ENCODE results near the gene MAPKAPK2. TPM values are rescaled to one million over a fixed set of nuclear protein-coding genes. Genes with fewer than 3 reads are reported as not detected.

Gene MAPKAPK2
- total and polyA plus RNA-seq, 2 experiments from 2014 or later = 12.8 to 39.4 TPM

DNA sequence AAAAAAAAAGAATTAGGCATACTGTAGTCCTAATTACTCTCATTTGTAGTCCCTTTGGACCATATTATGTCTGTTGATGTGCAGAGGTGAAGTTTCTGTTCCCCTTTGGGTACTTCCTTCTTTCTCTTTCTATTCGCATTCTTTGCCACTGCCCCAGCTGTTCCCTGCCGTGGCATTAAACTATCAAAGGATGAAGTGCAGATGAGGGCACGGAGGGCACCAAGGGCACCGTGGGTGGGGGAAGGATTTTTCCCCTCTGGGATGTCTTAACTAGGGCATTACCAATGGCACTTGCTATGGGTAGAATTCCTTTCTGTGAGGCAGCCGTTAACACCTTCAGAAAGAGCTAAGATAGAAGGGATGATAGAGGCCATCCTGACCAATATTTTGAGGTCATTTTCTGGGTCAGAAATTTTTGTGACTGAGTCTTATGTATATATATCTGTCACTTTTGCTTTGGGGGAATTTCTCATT is 4.9 kb upstream of the MAPKAPK2 start:
- Histone ChIP-seq H3K79me2 (no peaks in the 10 kb centered on the region), H3K4me1 (ENCODE audit: insufficient read depth) (peaks cover 15% of the 10 kb centered on the region), H3K9me2 (replicated peaks; ENCODE audit: insufficient read depth) (no peaks in the 10 kb centered on the region), H3K36me3 (replicated peaks; ENCODE audit: insufficient read depth, low read depth) (no peaks in the 10 kb centered on the region), H3K27me3 (no peaks in the 10 kb centered on the region), H4K20me1 (ENCODE audit: insufficient read depth, poor library complexity, severe bottlenecking) (no peaks in the 10 kb centered on the region), H3K4me3 (no peak overlapping the region), H2AFZ (no peak overlapping the region), H3K4me2 (no peak overlapping the region), H3K9me3 (ENCODE audit: low read depth) (no peaks in the 10 kb centered on the region), H3K27ac (no peak overlapping the region)
- TF ChIP-seq EZH2phosphoT487 (IDR thresholded peaks at IDR 0.05; ENCODE audit: low read depth, severe bottlenecking, unreplicated experiment) (no peak), CTCF (IDR thresholded peaks at IDR 0.05; ENCODE audit: poor library complexity) (no peak), EZH2 (IDR thresholded peaks at IDR 0.05; ENCODE audit: borderline replicate concordance) (no peak)
- DNase-seq (ENCODE audit: low spot score) = no peak
- WGBS (ENCODE audit: low lambda C conversion rate, missing lambda C conversion rate) = 73% methylated on average over 5 of the region's 5 CpGs

GRCh38 chr1:206680279-206680678 is 4.4 kb upstream of the MAPKAPK2 start:
- Histone ChIP-seq H2AFZ (no peak overlapping the region), H3K4me3 (no peak overlapping the region), H4K20me1 (ENCODE audit: insufficient read depth, poor library complexity, severe bottlenecking) (no peaks in the 10 kb centered on the region), H3K27ac (no peak overlapping the region), H3K9me3 (ENCODE audit: low read depth) (no peaks in the 10 kb centered on the region), H3K27me3 (no peaks in the 10 kb centered on the region), H3K4me2 (no peak overlapping the region), H3K9me2 (replicated peaks; ENCODE audit: insufficient read depth) (no peaks in the 10 kb centered on the region), H3K4me1 (ENCODE audit: insufficient read depth) (peaks cover 12% of the 10 kb centered on the region), H3K36me3 (replicated peaks; ENCODE audit: insufficient read depth, low read depth) (no peaks in the 10 kb centered on the region), H3K79me2 (peaks cover 1% of the 10 kb centered on the region)
- 89% methylated on average over 4 of the region's 4 CpGs for WGBS (ENCODE audit: low lambda C conversion rate, missing lambda C conversion rate)
- no peak for DNase-seq (ENCODE audit: low spot score)
- TF ChIP-seq EZH2phosphoT487 (IDR thresholded peaks at IDR 0.05; ENCODE audit: low read depth, severe bottlenecking, unreplicated experiment) (no peak), CTCF (IDR thresholded peaks at IDR 0.05; ENCODE audit: poor library complexity) (no peak), EZH2 (IDR thresholded peaks at IDR 0.05; ENCODE audit: borderline replicate concordance) (no peak)

DNA sequence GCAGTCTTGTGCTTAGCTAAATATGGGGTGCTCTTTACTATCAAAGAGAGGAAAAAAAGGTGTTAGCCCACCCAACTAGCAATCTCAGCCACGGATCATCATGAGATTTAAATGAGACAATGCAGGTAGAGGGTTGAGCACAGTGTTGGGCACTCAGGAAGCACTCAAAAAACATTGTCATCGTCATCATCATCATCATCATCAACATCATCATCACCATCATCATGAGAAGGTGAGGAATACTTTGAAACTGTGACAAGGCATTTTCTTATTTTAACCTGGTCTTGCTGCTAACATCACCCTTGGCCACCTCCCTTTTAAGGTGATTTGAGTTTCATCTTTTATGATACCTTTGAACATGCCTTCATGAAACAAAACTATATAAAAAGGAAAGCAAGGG is 3.3 kb upstream of the MAPKAPK2 start:
- H2AFZ ChIP-seq = no peak overlapping the region
- no peaks in the 10 kb centered on the region for H3K9me2 ChIP-seq (replicated peaks; ENCODE audit: insufficient read depth)
- peaks cover 10% of the 10 kb centered on the region for H3K4me1 ChIP-seq (ENCODE audit: insufficient read depth)
- peak overlapping the region; percentile 39 for H3K27ac ChIP-seq
- H3K9me3 ChIP-seq (ENCODE audit: low read depth) = no peaks in the 10 kb centered on the region
- TF ChIP-seq EZH2 (IDR thresholded peaks at IDR 0.05; ENCODE audit: borderline replicate concordance) (no peak), EZH2phosphoT487 (IDR thresholded peaks at IDR 0.05; ENCODE audit: low read depth, severe bottlenecking, unreplicated experiment) (no peak), CTCF (IDR thresholded peaks at IDR 0.05; ENCODE audit: poor library complexity) (no peak)
- peaks cover 6% of the 10 kb centered on the region for H4K20me1 ChIP-seq (ENCODE audit: insufficient read depth, poor library complexity, severe bottlenecking)
- H3K27me3 ChIP-seq = no peaks in the 10 kb centered on the region
- no peak overlapping the region for H3K4me3 ChIP-seq
- peaks cover 8% of the 10 kb centered on the region for H3K79me2 ChIP-seq
- WGBS (ENCODE audit: low lambda C conversion rate, missing lambda C conversion rate) = 55% methylated on average over 2 of the region's 2 CpGs
- peak overlapping the region; percentile 43 for H3K4me2 ChIP-seq
- H3K36me3 ChIP-seq (replicated peaks; ENCODE audit: insufficient read depth, low read depth) = no peaks in the 10 kb centered on the region
- no peak for DNase-seq (ENCODE audit: low spot score)

- H3K79me2 ChIP-seq = peaks cover 15% of the 10 kb centered on the region
- H3K4me2 ChIP-seq = peak overlapping the region; percentile 59
- H2AFZ ChIP-seq = no peak overlapping the region
- H4K20me1 ChIP-seq (ENCODE audit: insufficient read depth, poor library complexity, severe bottlenecking) = peaks cover 13% of the 10 kb centered on the region
- no peak for TF ChIP-seq EZH2 (IDR thresholded peaks at IDR 0.05; ENCODE audit: borderline replicate concordance)
- TF ChIP-seq EZH2phosphoT487 (IDR thresholded peaks at IDR 0.05; ENCODE audit: low read depth, severe bottlenecking, unreplicated experiment) = no peak
- no peak for TF ChIP-seq CTCF (IDR thresholded peaks at IDR 0.05; ENCODE audit: poor library complexity)
- H3K36me3 ChIP-seq (replicated peaks; ENCODE audit: insufficient read depth, low read depth) = no peaks in the 10 kb centered on the region
- H3K27ac ChIP-seq = peak overlapping the region; percentile 71
- no peaks in the 10 kb centered on the region for H3K9me2 ChIP-seq (replicated peaks; ENCODE audit: insufficient read depth)
- WGBS (ENCODE audit: low lambda C conversion rate, missing lambda C conversion rate) = 74% methylated on average over 3 of the region's 3 CpGs
- DNase-seq (ENCODE audit: low spot score) = peak; percentile 50
- peaks cover 14% of the 10 kb centered on the region for H3K4me1 ChIP-seq (ENCODE audit: insufficient read depth)
- no peaks in the 10 kb centered on the region for H3K9me3 ChIP-seq (ENCODE audit: low read depth)
- H3K27me3 ChIP-seq = no peaks in the 10 kb centered on the region
- H3K4me3 ChIP-seq = no peak overlapping the region
These were observed 2.6 kb upstream of the MAPKAPK2 start for GRCh38 chr1:206682111-206682510.

All from hepatocyte (in vitro differentiated cells).